HCT116 (cell line): ENCODE data around the gene LYSET.
"Not testable (repeated sequence)": the region's sequence is repeated elsewhere in the genome, so short reads cannot be mapped to it uniquely, and the experiment has no call there.

Source experiments
- CEBPB ChIP-seq: IDR thresholded peaks from 2 replicates; pipeline ENCODE4 v1.6.1; 2012; ENCODE audit warnings: low read depth
- CTCF ChIP-seq, 3 experiments: fragments of 200-600 bp in 1 of 3; sonication (generic) in 1 of 3; IDR thresholded peaks in 2 of 3; conservative IDR thresholded peaks in 1 of 3; 2 replicates each; pipeline ENCODE4 v1.5.1; 2012 to 2017; ENCODE audit warnings: low read depth in 2 of 3, low read length in 2 of 3, antibody characterized with exemption in 1 of 3, borderline replicate concordance in 1 of 3, control low read depth in 1 of 3, mild to moderate bottlenecking in 1 of 3, mixed read lengths in 1 of 3, mixed run types in 1 of 3, moderate library complexity in 1 of 3; ENCODE audit not compliant: insufficient read depth in 1 of 3
- EZH2 ChIP-seq: fragments of 200-600 bp; sonication (generic); IDR thresholded peaks from 2 replicates; pipeline ENCODE4 v1.6.1; 2017; ENCODE audit warnings: antibody characterized with exemption, mixed run types
- POLR2A ChIP-seq: IDR thresholded peaks from 2 replicates; pipeline ENCODE4 v1.7.0; 2011; ENCODE audit warnings: borderline replicate concordance; ENCODE audit not compliant: insufficient read depth, insufficient read length; ENCODE audit errors: extremely low read depth
- REST ChIP-seq: IDR thresholded peaks from 2 replicates; pipeline ENCODE4 v1.6.1; 2012; ENCODE audit warnings: low read depth
- TCF7L2 ChIP-seq: IDR thresholded peaks from 2 replicates; pipeline ENCODE4 v1.7.0; 2011; ENCODE audit warnings: borderline replicate concordance, inconsistent platforms; ENCODE audit not compliant: insufficient read depth, insufficient read length; ENCODE audit errors: extremely low read depth
- YY1 ChIP-seq: IDR thresholded peaks from 2 replicates; pipeline ENCODE4 v1.6.1; 2011; ENCODE audit warnings: low read length, low read depth, moderate library complexity, mild to moderate bottlenecking; ENCODE audit not compliant: insufficient replicate concordance; ENCODE audit errors: extremely low read depth
- ZFX ChIP-seq: fragments of 450-650 bp; IDR thresholded peaks from 2 replicates; pipeline ENCODE4 v1.6.1; 2017
- ZNF274 ChIP-seq: fragments of 200-500 bp; sonication (Bioruptor generic); IDR thresholded peaks from 2 replicates; pipeline ENCODE4 v1.6.1; 2014; ENCODE audit warnings: mild to moderate bottlenecking, low read depth, low read length, inconsistent platforms

GRCh38 chr14:93168610-93169009, 16.5 kb upstream of the LYSET start:
- not testable (repeated sequence) for TF ChIP-seq ZFX; REST; CTCF (IDR thresholded peaks at IDR 0.05 in 2 of 3, conservative IDR thresholded peaks at IDR 0.05 in 1 of 3; ENCODE audit: borderline replicate concordance in 1 of 3, insufficient read depth in 1 of 3, low read depth in 2 of 3, low read length in 2 of 3); EZH2; TCF7L2; POLR2A; CEBPB; YY1; ZNF274
